ENCODE measurements around the gene GPR37L1. TPM values are rescaled to one million over a fixed set of nuclear protein-coding genes. Genes with fewer than 3 reads are reported as not detected.
A peak's percentile ranks its signal among the peaks of the same experiment; 100 is the strongest.

GPR37L1 gene
- total and polyA plus RNA-seq, 2 of the 8 experiments (the other 6 are each of a cell fraction or from before 2014, with no cell fraction given): 0.13 to 0.23 TPM

GRCh38 chr1:202110977-202111376, 11.7 kb upstream of the GPR37L1 start:
- no peak overlapping the region for H3K18ac ChIP-seq (ENCODE audit: extremely low read depth, low read length)
- H2BK12ac ChIP-seq (ENCODE audit: low read depth, low read length): 0 out of 2 replicates have a peak overlapping the region, but pooled peaks have one; percentile 77
- 88% methylated on average over 3 of the region's 3 CpGs; no CpG with 5 or more reads in 1 of the 2 experiments for WGBS, 2 experiments (ENCODE audit: extremely low coverage in 1 of 2, insufficient coverage in 1 of 2, insufficient read length in 1 of 2, insufficient replicate concordance in 2 of 2, low coverage in 1 of 2, low lambda C conversion rate in 2 of 2, missing lambda C conversion rate in 1 of 2)
- H3K4me2 ChIP-seq (ENCODE audit: insufficient read depth in 1 of 2, low read depth in 2 of 2, low read length in 2 of 2): no peak overlapping the region
- H2AFZ ChIP-seq (ENCODE audit: low read length): no peak overlapping the region
- H3K4me1 ChIP-seq (replicated peaks in 1 of 4; ENCODE audit: control insufficient read depth in 3 of 4, insufficient read depth in 4 of 4, low read length in 3 of 4): peaks cover 8 to 25% (median 12%) of the 10 kb centered on the region in 4 experiments
- H4K91ac ChIP-seq (replicated peaks; ENCODE audit: insufficient read length, low read length): no peak overlapping the region
- ChIA-PET POLR2A (ENCODE audit: partially characterized antibody) (interaction anchor here (6.3 kb wide), 1 partner anchor 102 kb away, joined by 45 read pairs; the partner anchor contains the start of gene ELF3), CTCF (ENCODE audit: partially characterized antibody) (interaction anchor here (29.2 kb wide), 1 partner anchor 106 kb away, joined by 1014 read pairs; the partner anchor contains the start of gene ELF3)
- H3K27ac ChIP-seq (ENCODE audit: low read depth, low read length): no peak overlapping the region
- TF ChIP-seq RXRA (IDR thresholded peaks at IDR 0.05; ENCODE audit: insufficient read depth, low read depth, low read length) (no peak), MAX (IDR thresholded peaks at IDR 0.05) (no peak)
- H3K79me1 ChIP-seq (ENCODE audit: low read depth, low read length): no peaks in the 10 kb centered on the region
- no peaks in the 10 kb centered on the region for H3K27me3 ChIP-seq (replicated peaks in 1 of 4; ENCODE audit: control insufficient read depth in 3 of 4, extremely low read depth in 1 of 4, insufficient read depth in 3 of 4, low read length in 3 of 4)
- DNase-seq (ENCODE audit: low read depth in 1 of 2, low spot score in 2 of 2) (no peak), FAIRE-seq (no peak)
- H4K20me1 ChIP-seq (replicated peaks in 1 of 2; ENCODE audit: control insufficient read depth in 1 of 2, insufficient read depth in 2 of 2, low read length in 2 of 2): no peaks in the 10 kb centered on the region
- no peak overlapping the region for H3K56ac ChIP-seq (replicated peaks; ENCODE audit: insufficient read length, low read depth, low read length)
- H4K8ac ChIP-seq (ENCODE audit: extremely low read depth, insufficient read depth, low read length): no peak overlapping the region
- no peaks in the 10 kb centered on the region; the same call in 1 of the 2 replicates for H3K23me2 ChIP-seq (ENCODE audit: low read depth, low read length)
- no peak overlapping the region for H4K5ac ChIP-seq (ENCODE audit: insufficient read length, low read depth, low read length)
- no peaks in the 10 kb centered on the region for H3K36me3 ChIP-seq (ENCODE audit: control insufficient read depth in 2 of 4, insufficient read depth in 4 of 4, low read length in 3 of 4)
- no peak overlapping the region for H2BK5ac ChIP-seq (ENCODE audit: low read depth, low read length)
- H2BK120ac ChIP-seq (replicated peaks; ENCODE audit: low read depth, low read length): no peak overlapping the region
- no peak overlapping the region for H3K4me3 ChIP-seq (ENCODE audit: extremely low read depth in 1 of 4, insufficient read depth in 2 of 4, low read depth in 3 of 4, low read length in 4 of 4)
- H2BK20ac ChIP-seq (ENCODE audit: low read length): no peak overlapping the region
- H3K14ac ChIP-seq (ENCODE audit: insufficient read length): no peak overlapping the region
- H3K79me2 ChIP-seq (ENCODE audit: control insufficient read depth in 1 of 2, insufficient read depth in 2 of 2, low read length in 2 of 2): no peaks in the 10 kb centered on the region
- no peak overlapping the region for H2AK5ac ChIP-seq (ENCODE audit: low read depth, low read length)
- H3K23ac ChIP-seq (ENCODE audit: insufficient read length): no peak overlapping the region
- no peaks in the 10 kb centered on the region for H3K9me3 ChIP-seq (ENCODE audit: insufficient read depth in 2 of 2, low read depth in 1 of 2, low read length in 1 of 2)
- H3K9ac ChIP-seq (replicated peaks in 1 of 4; ENCODE audit: extremely low read depth in 1 of 4, low read depth in 3 of 4, low read length in 3 of 4): no peak overlapping the region
- H3K4ac ChIP-seq (replicated peaks; ENCODE audit: insufficient read length, low read depth, low read length): peak overlapping the region; percentile 19
- peak overlapping the region; percentile 12; the same call in 1 of the 2 replicates for H2BK15ac ChIP-seq (ENCODE audit: low read length)
